Rectal smooth muscle tissue (tissue), 1 donor: ENCODE measurements around the gene STK17B.

Experiments used
- H3K27ac ChIP-seq: one replicate; pipeline ENCODE4 v1.7.0; 2013; ENCODE audit warnings: low read depth, low read length, inconsistent platforms
- H3K27me3 ChIP-seq: one replicate; pipeline ENCODE4 v1.7.0; 2013; ENCODE audit warnings: low read length; ENCODE audit not compliant: control insufficient read depth, insufficient read depth
- H3K36me3 ChIP-seq: one replicate; pipeline ENCODE4 v1.7.0; 2013; ENCODE audit warnings: low read length; ENCODE audit not compliant: control insufficient read depth, insufficient read depth
- H3K4me1 ChIP-seq: one replicate; pipeline ENCODE4 v1.7.0; 2013; ENCODE audit warnings: low read length; ENCODE audit not compliant: control insufficient read depth, insufficient read depth
- H3K4me3 ChIP-seq: one replicate; pipeline ENCODE4 v1.7.0; 2013; ENCODE audit warnings: low read length
- H3K9ac ChIP-seq: one replicate; pipeline ENCODE4 v1.7.0; 2013; ENCODE audit warnings: low read length

The STK17B gene

DNA sequence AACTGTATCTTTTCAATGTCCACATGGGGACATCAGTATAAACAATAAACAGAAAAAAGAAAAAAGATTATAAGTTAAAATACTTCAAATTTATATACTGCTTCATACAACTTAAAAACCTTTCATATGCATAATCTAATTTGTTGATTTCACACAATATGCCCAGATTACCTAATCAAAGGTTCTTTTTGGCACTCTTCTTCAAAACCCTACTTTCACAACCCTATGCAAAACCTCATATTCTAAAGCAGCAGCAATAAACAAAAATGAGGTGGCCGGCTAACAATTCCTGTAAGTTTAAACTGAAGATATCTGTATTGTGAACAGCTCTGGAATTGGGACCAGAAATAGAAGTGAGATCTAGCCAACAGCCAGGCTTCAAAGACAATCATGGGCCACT lies 28.6 kb downstream of the STK17B start:
- Histone ChIP-seq H3K27me3 (no peaks in the 10 kb centered on the region), H3K4me1 (no peaks in the 10 kb centered on the region), H3K9ac (no peak overlapping the region), H3K36me3 (peaks cover 2% of the 10 kb centered on the region), H3K27ac (no peak overlapping the region), H3K4me3 (no peak overlapping the region)

DNA sequence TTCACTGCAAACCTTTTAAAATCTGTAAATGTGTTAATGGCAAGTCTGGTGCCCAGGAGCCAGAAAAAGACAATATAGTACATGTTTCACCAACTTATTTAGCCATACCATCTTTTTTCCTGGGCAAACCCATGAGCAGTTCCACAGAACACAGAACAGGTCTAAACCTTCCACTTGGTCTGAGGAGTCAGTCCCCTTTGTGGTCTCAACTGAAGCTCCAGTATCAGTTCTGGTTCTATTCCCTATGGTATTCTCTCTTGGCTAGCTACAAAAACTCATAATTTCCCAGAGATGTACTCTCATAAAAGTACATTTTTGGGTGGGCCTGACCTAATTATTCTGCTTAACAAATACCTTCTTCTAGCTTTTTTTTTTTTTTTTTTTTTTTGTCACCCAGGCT lies 31.2 kb downstream of the STK17B start:
- Histone ChIP-seq H3K4me3 (no peak overlapping the region), H3K36me3 (peaks cover 2% of the 10 kb centered on the region), H3K27me3 (no peaks in the 10 kb centered on the region), H3K9ac (no peak overlapping the region), H3K4me1 (no peaks in the 10 kb centered on the region), H3K27ac (no peak overlapping the region)

DNA sequence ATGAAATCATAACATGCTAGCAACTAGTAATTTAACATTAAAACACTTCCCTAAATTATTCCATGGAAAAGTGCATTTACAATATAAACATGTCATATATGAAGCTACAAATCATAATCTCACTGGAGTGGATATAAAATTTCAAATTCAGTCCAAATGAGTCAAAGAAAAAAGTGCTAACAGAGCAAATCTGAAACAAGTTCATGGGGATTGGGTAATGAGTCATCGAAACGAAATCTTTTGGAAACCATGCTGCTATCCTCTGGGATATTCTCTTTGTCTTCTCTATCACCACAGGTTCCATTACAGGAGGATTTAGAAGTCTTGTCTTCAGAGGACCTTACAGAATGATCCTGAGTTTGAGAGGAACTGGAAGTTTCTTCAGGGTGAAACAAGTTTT lies 34.1 kb downstream of the STK17B start:
- no peak overlapping the region for H3K27ac ChIP-seq
- no peak overlapping the region for H3K9ac ChIP-seq
- H3K36me3 ChIP-seq, result peaks cover 2% of the 10 kb centered on the region
- H3K4me1 ChIP-seq, result no peaks in the 10 kb centered on the region
- H3K27me3 ChIP-seq, result no peaks in the 10 kb centered on the region
- H3K4me3 ChIP-seq, result no peak overlapping the region

DNA sequence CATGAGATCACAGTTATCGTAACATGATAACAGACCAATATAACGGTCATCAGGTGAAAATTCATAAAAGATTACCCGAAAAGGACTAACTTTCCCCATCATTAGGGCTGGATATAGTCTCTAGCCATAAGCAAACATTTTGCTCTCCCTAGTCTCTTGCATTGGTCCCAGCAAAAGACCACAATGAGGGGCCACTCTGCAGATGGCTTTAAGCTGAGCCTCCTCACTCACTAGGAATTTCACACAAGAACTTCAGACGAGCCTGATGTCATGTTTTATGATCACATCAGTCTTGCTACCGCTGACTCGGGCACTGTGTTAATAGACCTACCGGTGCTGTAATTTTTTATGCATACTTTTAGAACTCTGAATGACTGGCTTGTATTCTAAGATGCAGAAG lies 35.2 kb downstream of the STK17B start:
- H3K4me3 ChIP-seq, result no peak overlapping the region
- H3K27ac ChIP-seq, result no peak overlapping the region
- H3K4me1 ChIP-seq, result no peaks in the 10 kb centered on the region
- peaks cover 2% of the 10 kb centered on the region for H3K36me3 ChIP-seq
- no peaks in the 10 kb centered on the region for H3K27me3 ChIP-seq
- H3K9ac ChIP-seq, result no peak overlapping the region

DNA sequence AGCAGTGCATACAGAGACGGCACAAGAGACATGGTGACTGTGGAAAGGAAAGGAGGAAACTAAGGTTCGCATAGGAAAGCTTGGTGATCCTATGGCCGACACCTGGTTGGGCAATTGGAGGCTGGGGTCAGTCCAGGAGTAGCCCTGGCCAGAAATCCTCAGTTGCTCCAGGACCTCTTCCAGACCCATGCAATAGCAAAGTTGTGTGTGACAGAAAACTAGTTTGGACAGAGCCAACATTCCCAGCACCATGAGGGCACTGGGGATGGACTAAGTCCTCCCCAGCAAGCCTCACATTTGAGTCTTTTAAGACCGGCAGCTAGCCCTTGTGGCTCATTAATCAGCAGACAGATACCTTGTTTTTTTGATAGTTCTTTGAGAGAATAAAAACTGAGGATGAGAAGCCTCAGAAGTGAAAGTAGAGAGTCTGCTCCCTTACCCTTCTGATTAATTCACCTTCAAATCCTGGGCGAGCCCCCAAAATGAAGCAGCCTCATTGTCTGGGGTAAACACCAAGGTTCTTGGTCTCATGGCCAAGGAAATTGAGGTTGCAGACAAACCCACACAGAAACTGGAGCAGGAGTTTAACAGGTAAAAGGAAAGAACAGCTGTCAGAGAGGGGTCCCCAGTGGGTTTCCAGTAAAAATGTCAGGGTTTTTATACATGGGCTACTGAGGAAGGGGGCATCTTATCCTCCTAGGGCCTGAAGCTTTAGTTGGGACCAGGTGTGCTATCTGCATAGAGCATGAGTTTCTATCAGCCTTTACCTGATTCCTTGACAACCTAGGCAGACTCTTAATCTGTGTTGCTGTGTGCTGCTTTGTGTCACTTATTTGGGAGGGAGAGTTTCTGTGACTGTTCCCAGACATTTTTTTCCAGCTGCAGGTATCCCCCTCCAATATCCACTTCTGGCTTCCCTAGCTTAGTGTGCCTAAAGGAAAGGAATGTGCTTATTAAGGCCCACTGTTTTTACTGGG lies 39.1 kb downstream of the STK17B start:
- Histone ChIP-seq H3K27me3 (no peaks in the 10 kb centered on the region), H3K27ac (no peak overlapping the region), H3K36me3 (no peaks in the 10 kb centered on the region), H3K4me1 (no peaks in the 10 kb centered on the region), H3K4me3 (no peak overlapping the region), H3K9ac (no peak overlapping the region)

DNA sequence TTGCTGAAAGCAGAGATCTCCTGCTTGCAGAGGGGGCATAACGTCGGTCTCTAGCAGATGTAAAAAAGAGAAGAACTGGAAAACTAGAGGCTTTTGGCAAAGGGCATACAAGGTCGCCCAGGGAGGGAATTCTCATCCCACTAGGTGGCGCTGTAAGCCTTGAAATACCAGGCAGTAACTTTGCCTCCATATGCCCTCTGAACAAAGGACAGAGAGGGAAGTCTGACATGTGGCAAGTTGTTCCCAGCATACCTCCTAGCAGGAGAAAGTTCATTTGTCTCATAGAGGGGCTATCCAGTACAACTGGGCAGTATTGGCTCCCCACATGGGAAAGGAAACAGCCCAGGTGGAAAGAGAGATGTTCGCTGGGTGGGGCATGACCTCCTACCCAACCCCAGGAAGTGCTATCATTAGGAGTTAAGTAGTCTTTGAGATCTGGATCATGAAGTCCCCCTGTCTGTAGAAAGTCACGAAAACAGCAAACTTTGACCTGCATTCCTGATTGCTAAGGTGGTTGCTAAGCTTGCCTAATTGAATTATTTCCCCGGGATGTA lies 39.9 kb downstream of the STK17B start:
- Histone ChIP-seq H3K36me3 (no peaks in the 10 kb centered on the region), H3K27ac (no peak overlapping the region), H3K4me3 (no peak overlapping the region), H3K27me3 (no peaks in the 10 kb centered on the region), H3K9ac (no peak overlapping the region), H3K4me1 (no peaks in the 10 kb centered on the region)

DNA sequence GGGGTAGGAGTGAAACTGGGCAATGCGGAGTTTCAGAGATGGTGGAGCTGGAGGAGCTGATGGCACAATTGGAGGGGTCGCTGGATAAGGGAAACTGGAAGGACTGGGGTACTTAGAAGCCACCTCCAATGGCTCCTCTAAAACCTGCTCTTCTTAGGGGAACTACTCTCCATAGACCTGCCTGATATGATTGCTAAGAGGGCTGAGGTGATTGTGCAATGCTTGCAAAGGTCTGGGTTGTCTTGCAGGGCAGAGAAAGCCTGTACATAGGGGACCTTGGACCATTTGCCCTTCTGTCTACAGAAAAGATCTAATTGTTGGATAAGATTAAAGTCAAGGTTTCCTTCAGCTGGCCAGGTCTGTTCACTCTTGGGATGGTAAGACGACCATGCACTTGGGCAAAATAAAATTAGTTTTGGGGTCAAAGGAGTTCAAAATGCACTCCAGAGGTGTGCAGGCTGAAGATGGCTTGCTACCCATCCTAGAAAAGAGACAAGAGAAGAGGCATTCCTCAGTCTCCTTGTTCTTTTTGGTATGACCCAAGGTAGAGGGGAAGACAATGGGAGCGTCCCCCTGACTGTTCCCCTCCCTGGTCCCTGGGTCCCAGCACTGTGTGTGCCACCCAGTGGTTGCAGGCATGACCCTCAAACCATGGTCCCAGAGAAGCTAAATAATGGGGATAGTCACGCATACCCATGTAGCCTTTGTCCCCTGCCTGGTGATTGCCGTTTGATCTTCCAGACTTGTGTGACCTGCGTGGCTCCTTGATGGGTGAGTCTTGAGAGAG lies 41.1 kb downstream of the STK17B start:
- no peak overlapping the region for H3K4me3 ChIP-seq
- no peaks in the 10 kb centered on the region for H3K27me3 ChIP-seq
- no peaks in the 10 kb centered on the region for H3K4me1 ChIP-seq
- H3K27ac ChIP-seq, result no peak overlapping the region
- H3K9ac ChIP-seq, result no peak overlapping the region
- H3K36me3 ChIP-seq, result no peaks in the 10 kb centered on the region

DNA sequence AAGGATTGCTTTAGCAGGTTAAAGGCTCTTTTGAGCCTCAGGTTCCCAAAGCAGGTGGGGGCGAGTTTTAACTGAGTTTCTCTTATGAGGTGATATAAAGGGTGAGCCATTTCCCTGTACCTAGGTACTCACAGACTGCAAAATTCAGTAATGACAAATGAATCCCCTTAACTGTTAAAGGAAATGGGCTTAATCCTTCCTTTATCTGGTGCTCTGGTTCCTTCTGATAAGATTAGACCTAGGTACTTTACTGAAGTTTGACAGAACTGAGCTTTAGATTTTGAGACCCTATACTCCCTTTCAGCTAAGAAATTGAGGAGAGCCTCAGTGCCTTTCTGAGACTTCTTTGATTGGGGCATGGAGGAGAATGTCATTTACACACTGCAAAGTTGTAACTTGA lies 42.6 kb downstream of the STK17B start:
- Histone ChIP-seq H3K4me1 (no peaks in the 10 kb centered on the region), H3K27me3 (no peaks in the 10 kb centered on the region), H3K4me3 (no peak overlapping the region), H3K36me3 (no peaks in the 10 kb centered on the region), H3K9ac (no peak overlapping the region), H3K27ac (no peak overlapping the region)

DNA sequence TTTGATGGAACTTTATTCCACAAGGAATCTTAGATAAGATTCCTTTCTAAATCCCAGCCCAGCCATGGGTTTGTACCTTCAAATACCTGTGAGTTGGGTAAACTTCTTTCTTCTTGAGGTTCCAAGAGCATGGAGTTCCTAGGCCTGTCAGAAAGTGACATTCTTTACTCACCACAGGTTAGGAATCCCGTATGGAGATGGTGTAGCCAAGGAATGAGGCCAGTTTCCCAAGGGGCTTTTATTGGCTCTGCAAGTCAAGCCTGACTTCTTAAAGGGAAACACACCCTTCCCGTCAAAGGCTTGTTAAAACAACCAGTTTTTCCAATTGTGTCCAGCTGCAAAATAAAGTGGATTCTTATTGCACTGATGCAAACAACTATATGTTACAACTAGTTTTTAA lies 45.8 kb downstream of the STK17B start:
- Histone ChIP-seq H3K4me1 (no peaks in the 10 kb centered on the region), H3K27ac (no peak overlapping the region), H3K36me3 (no peaks in the 10 kb centered on the region), H3K27me3 (no peaks in the 10 kb centered on the region), H3K4me3 (no peak overlapping the region), H3K9ac (no peak overlapping the region)

DNA sequence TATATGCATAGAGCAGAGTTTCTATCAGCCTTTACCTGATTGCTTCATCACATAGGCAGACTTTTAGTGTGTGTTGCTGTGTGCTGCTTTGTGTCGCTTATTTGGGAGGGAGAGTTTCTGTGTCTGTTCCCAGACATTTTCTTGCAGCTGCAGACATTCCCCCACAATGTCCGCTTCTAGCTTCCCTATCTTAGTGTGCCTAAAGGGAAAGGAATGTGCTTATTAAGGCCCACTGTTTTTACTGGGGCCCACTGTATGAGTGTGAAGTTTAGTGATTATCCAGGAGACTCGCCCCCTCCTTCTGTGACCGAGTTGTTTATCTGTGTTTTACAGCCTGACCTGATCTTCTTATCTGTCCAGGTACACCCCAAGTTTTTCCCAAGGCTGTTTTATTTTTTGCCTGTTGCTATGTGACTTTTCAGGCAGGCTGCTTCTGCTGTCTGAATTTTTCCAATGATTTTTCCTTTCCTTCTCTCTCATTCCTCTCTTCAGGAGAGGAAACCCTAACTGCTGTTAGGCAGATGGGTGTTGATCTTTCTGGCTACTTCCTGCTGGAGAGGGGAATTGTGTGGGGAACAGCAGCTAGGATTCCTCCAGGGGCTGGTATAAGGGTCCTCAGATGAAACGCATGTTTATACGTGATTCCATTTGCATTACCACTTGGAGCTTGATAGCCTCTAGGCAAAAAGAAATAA lies 47.6 kb downstream of the STK17B start:
- Histone ChIP-seq H3K9ac (no peak overlapping the region), H3K36me3 (no peaks in the 10 kb centered on the region), H3K4me3 (no peak overlapping the region), H3K27me3 (no peaks in the 10 kb centered on the region), H3K4me1 (no peaks in the 10 kb centered on the region), H3K27ac (no peak overlapping the region)

DNA sequence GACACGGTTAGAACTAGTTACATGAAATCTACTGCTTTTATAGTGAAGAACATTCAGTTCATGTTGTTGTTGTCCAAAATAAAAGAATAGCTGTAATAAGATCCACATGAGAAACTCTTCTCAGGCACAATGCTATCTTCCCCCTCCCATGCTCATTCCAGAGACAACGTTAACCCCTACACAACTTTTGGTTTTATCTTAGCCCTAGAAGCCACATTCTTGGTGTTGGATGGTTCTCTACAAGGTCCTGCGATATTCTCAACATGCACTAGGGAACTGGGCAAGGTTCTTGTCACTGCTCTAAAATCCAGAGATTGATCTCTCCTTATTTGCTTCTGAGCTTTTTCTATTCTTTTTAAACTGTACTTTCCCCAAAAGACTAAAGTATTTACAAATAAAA lies 51.5 kb downstream of the STK17B start:
- Histone ChIP-seq H3K27ac (no peak overlapping the region), H3K36me3 (no peaks in the 10 kb centered on the region), H3K9ac (no peak overlapping the region), H3K4me3 (no peak overlapping the region), H3K4me1 (no peaks in the 10 kb centered on the region), H3K27me3 (no peaks in the 10 kb centered on the region)

DNA sequence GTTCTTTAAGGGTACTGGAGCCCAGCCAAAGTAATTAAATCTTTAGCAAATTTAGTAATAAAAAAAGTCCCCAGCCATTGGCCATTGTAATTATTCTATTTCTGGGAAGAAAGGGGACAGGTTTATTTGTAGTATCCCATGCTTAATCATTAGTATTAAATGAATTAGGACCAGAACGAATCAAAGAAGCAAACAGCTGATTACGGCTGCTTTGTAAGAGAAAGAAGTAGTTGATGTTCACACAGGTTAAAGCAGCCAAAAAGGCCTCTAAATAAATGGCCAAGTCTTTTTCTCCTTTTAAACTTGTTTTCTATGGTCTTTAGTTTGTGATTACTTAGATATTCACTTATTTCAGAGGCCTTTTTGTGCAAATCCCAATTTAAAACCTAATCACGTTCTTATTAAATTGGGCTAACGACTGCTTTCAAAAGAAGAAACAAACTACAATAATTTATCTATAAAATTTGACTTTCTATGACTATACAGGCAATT lies 54.1 kb downstream of the STK17B start:
- H3K4me3 ChIP-seq, result no peak overlapping the region
- no peaks in the 10 kb centered on the region for H3K36me3 ChIP-seq
- H3K9ac ChIP-seq, result no peak overlapping the region
- H3K4me1 ChIP-seq, result no peaks in the 10 kb centered on the region
- no peak overlapping the region for H3K27ac ChIP-seq
- H3K27me3 ChIP-seq, result no peaks in the 10 kb centered on the region
